ENCODE data around the gene SHISAL2A.

DNA sequence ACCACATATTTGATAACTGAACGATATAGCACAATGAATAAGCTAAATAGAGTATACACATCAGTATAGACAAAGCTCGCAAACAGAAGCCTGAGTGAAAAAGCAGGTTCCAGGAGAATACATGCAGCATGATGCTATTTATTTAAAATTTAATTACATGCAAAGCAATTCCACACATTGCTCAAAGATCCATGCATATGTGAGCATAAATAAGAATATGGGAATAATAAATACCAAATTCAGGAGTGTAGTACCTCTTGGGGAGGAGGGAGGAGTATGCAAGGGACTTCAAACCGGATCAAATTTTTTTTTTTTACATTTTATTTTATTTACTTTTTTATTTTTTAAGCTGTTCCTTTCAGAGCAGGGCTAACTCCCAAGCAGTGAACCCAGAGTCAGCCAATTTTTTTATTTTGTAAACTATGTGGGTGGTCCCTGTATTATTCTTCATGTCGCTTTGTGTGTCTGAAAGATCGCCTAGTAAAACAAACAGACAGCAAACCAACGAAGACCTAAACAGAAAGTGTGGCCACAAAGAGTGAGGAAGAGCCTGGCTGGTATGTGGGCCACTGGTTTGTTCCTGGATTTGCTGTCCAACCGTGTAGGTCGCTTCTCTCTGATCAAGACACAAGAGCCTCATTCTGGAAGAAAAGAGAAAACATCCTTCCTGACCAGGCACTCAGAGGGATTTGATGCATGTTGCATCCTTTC, 4.2 kb upstream of the SHISAL2A start:
- no peak for TF ChIP-seq ARNTL (CRISPR knock-in tag; IDR thresholded peaks at IDR 0.05; ENCODE audit: borderline replicate concordance, low read depth)
- no peak for TF ChIP-seq ZFP30 (CRISPR knock-in tag; IDR thresholded peaks at IDR 0.05)
- no peak for TF ChIP-seq ISL1 (CRISPR knock-in tag; IDR thresholded peaks at IDR 0.05)
- no peak for TF ChIP-seq CSRNP3 (CRISPR knock-in tag; IDR thresholded peaks at IDR 0.05)
- TF ChIP-seq CSDC2 (CRISPR knock-in tag; IDR thresholded peaks at IDR 0.05): no peak
- TF ChIP-seq, protein P1, sequence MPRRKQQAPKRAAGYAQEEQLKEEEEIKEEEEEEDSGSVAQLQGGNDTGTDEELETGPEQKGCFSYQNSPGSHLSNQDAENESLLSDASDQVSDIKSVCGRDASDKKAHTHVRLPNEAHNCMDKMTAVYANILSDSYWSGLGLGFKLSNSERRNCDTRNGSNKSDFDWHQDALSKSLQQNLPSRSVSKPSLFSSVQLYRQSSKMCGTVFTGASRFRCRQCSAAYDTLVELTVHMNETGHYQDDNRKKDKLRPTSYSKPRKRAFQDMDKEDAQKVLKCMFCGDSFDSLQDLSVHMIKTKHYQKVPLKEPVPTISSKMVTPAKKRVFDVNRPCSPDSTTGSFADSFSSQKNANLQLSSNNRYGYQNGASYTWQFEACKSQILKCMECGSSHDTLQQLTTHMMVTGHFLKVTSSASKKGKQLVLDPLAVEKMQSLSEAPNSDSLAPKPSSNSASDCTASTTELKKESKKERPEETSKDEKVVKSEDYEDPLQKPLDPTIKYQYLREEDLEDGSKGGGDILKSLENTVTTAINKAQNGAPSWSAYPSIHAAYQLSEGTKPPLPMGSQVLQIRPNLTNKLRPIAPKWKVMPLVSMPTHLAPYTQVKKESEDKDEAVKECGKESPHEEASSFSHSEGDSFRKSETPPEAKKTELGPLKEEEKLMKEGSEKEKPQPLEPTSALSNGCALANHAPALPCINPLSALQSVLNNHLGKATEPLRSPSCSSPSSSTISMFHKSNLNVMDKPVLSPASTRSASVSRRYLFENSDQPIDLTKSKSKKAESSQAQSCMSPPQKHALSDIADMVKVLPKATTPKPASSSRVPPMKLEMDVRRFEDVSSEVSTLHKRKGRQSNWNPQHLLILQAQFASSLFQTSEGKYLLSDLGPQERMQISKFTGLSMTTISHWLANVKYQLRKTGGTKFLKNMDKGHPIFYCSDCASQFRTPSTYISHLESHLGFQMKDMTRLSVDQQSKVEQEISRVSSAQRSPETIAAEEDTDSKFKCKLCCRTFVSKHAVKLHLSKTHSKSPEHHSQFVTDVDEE (CRISPR knock-in tag; IDR thresholded peaks at IDR 0.05): no peak
- no peak for TF ChIP-seq RARB (CRISPR knock-in tag; IDR thresholded peaks at IDR 0.05)
- no peak for TF ChIP-seq POU6F1 (CRISPR knock-in tag; IDR thresholded peaks at IDR 0.05; ENCODE audit: borderline replicate concordance, low read depth)
- TF ChIP-seq OSR1 (CRISPR knock-in tag; IDR thresholded peaks at IDR 0.05): no peak
- no peak for TF ChIP-seq ZNF8 (CRISPR knock-in tag; IDR thresholded peaks at IDR 0.05)
- TF ChIP-seq ESRRG (CRISPR knock-in tag; IDR thresholded peaks at IDR 0.05): no peak
- no peak for TF ChIP-seq TOX (CRISPR knock-in tag; IDR thresholded peaks at IDR 0.05; ENCODE audit: borderline replicate concordance)

Measured in SK-N-SH treated with all-trans-retinoic acid at 6 μM for 48 hours (cell line).